Thyroid gland (tissue), 4 donors: ENCODE results near the gene FLT3. TPM values are rescaled to one million over a fixed set of nuclear protein-coding genes. Genes with fewer than 3 reads are reported as not detected.
"Not testable (repeated sequence)": the region's sequence is repeated elsewhere in the genome, so short reads cannot be mapped to it uniquely, and the experiment has no call there.

Source experiments
- DNase-seq, 2 donors: peaks; one replicate each; pipeline ENCODE4 v3.0.0-alpha.2; 2019
- H3K27ac ChIP-seq, 3 donors: fragments of 200-600 bp; sonication (generic); 1 replicate in 2 of 3; 2 replicates in 1 of 3; pipeline ENCODE4 v1.5.1; 2016 to 2019; ENCODE audit warnings: mild to moderate bottlenecking in 1 of 3, moderate library complexity in 1 of 3
- H3K27me3 ChIP-seq: fragments of 200-600 bp; sonication (generic); one replicate; pipeline ENCODE4 v1.5.1; 2019
- H3K36me3 ChIP-seq, 2 donors: fragments of 200-600 bp; sonication (generic); one replicate each; pipeline ENCODE4 v1.5.1; 2016 to 2019
- H3K4me1 ChIP-seq, 2 donors: fragments of 200-600 bp; sonication (generic); one replicate each; pipeline ENCODE4 v1.5.1; 2017 to 2019
- H3K4me3 ChIP-seq, 3 donors: fragments of 200-600 bp; sonication (generic); replicated peaks in 1 of 3; 1 replicate in 2 of 3; 2 replicates in 1 of 3; pipeline ENCODE4 v1.5.1; 2016; ENCODE audit warnings: mild to moderate bottlenecking in 1 of 3
- H3K9me3 ChIP-seq: fragments of 200-600 bp; sonication (generic); one replicate; pipeline ENCODE4 v1.5.1; 2017
- CTCF ChIP-seq, 6 experiments: fragments of 200-600 bp in 3 of 6; fragments of 450-650 bp in 3 of 6; sonication (generic) in 3 of 6; IDR thresholded peaks; one replicate each; pipeline ENCODE4 v1.5.1; 2016 to 2019; ENCODE audit warnings: antibody characterized with exemption in 6 of 6, mild to moderate bottlenecking in 2 of 6, inconsistent platforms in 1 of 6, moderate library complexity in 1 of 6
- POLR2A ChIP-seq, 2 donors: fragments of 450-650 bp; IDR thresholded peaks; one replicate each; pipeline ENCODE4 v1.6.1; 2017; ENCODE audit warnings: antibody characterized with exemption in 2 of 2, mild to moderate bottlenecking in 2 of 2, moderate library complexity in 1 of 2
- WGBS, 2 donors: methylation state at CpG; one replicate each; pipeline ENCODE4 v1.1.5; 2017; 5-methylcytosine and 5-hydroxymethylcytosine counted together
- intact Hi-C: fragments of 100-400 bp; cut with DNase I; formaldehyde crosslinking; loops from one replicate; pipeline ENCODE4 v1.15.1; 2023
- total RNA-seq, 4 donors: library from RNA; depleted of rRNA; stranded (reverse); fragments of >200 nt; gene quantifications; one replicate each; pipeline ENCODE4 v1.2.3, GENCODE V29; 2016

FLT3 gene
- total RNA-seq, 4 donors from 2014 or later = 0.11 to 1.2 (median 0.68) TPM

GRCh38 chr13:28037399-28037798 lies 63.0 kb downstream of the FLT3 start:
- Histone ChIP-seq H3K27ac (no peak overlapping the region), H3K4me3 (no peak overlapping the region), H3K4me1 (no peaks in the 10 kb centered on the region), H3K27me3 (no peaks in the 10 kb centered on the region), H3K36me3 (no peaks in the 10 kb centered on the region), H3K9me3 (no peaks in the 10 kb centered on the region)
- TF ChIP-seq POLR2A (IDR thresholded peaks at IDR 0.05) = no peak
- no peak for TF ChIP-seq CTCF (IDR thresholded peaks at IDR 0.05)
- intact Hi-C loops = no loop called here
- WGBS, 2 donors = 84 to 87% methylated on average over 2 of the region's 2 CpGs
- no peak for DNase-seq

GRCh38 chr13:28035146-28035782 lies 65.1 kb downstream of the FLT3 start:
- 32 to 35% methylated on average over 6 of the region's 6 CpGs for WGBS, 2 donors
- no peak for TF ChIP-seq CTCF (IDR thresholded peaks at IDR 0.05)
- TF ChIP-seq POLR2A (IDR thresholded peaks at IDR 0.05) = no peak
- DNase-seq = no peak
- no peaks in the 10 kb centered on the region for H3K27me3 ChIP-seq
- intact Hi-C loops = no loop called here
- H3K4me3 ChIP-seq = no peak overlapping the region
- no peaks in the 10 kb centered on the region for H3K36me3 ChIP-seq
- no peaks in the 10 kb centered on the region for H3K9me3 ChIP-seq
- H3K4me1 ChIP-seq = no peaks in the 10 kb centered on the region
- no peak overlapping the region for H3K27ac ChIP-seq

- Histone ChIP-seq H3K9me3 (no peaks in the 10 kb centered on the region), H3K27me3 (no peaks in the 10 kb centered on the region), H3K36me3 (no peaks in the 10 kb centered on the region), H3K27ac (no peak overlapping the region), H3K4me1 (no peaks in the 10 kb centered on the region), H3K4me3 (no peak overlapping the region)
- TF ChIP-seq POLR2A (IDR thresholded peaks at IDR 0.05) (no peak), CTCF (IDR thresholded peaks at IDR 0.05) (no peak)
- intact Hi-C loops = no loop called here
- WGBS, 2 donors = 89 to 92% methylated on average over 8 of the region's 8 CpGs
- no peak for DNase-seq
These were observed 66.3 kb downstream of the FLT3 start for GRCh38 chr13:28033894-28034655.

- 92 to 100% methylated on average over 1 of the region's 1 CpG for WGBS, 2 donors
- H3K36me3 ChIP-seq, intact Hi-C loops: not testable (repeated sequence)
These were observed 67.9 kb downstream of the FLT3 start for GRCh38 chr13:28032438-28032837.

GRCh38 chr13:28031896-28032288 lies 68.5 kb downstream of the FLT3 start:
- no peak for DNase-seq
- Histone ChIP-seq H3K36me3 (no peaks in the 10 kb centered on the region), H3K4me1 (no peaks in the 10 kb centered on the region), H3K27ac (no peak overlapping the region), H3K4me3 (no peak overlapping the region), H3K9me3 (no peaks in the 10 kb centered on the region), H3K27me3 (no peaks in the 10 kb centered on the region)
- 84 to 91% methylated on average over 5 of the region's 5 CpGs for WGBS, 2 donors
- intact Hi-C loops = no loop called here
- TF ChIP-seq POLR2A (IDR thresholded peaks at IDR 0.05) (no peak), CTCF (IDR thresholded peaks at IDR 0.05) (no peak)

More at GRCh38 chr13:28032438-28032837, 67.9 kb downstream of the FLT3 start:
- H3K27me3 ChIP-seq, H3K4me3 ChIP-seq, H3K9me3 ChIP-seq, DNase-seq, H3K4me1 ChIP-seq, H3K27ac ChIP-seq: not testable (repeated sequence)
